Gastroesophageal sphincter (tissue), 4 donors: ENCODE measurements around the gene MPZL1. TPM values are rescaled to one million over a fixed set of nuclear protein-coding genes. Genes with fewer than 3 reads are reported as not detected.

Source experiments
- ATAC-seq: fragments of 150-250 bp; one replicate; pipeline ENCODE4 v1.9.1; 2016; ENCODE audit warnings: mild to moderate bottlenecking, moderate library complexity
- H3K27ac ChIP-seq, 4 donors: fragments of 200-600 bp; sonication (generic) in 3 of 4; 1 replicate in 3 of 4; 2 replicates in 1 of 4; pipeline ENCODE4 v1.5.1; 2016 to 2019
- H3K27me3 ChIP-seq: fragments of 200-600 bp; sonication (generic); one replicate; pipeline ENCODE4 v1.5.1; 2019
- H3K36me3 ChIP-seq, 2 donors: fragments of 200-600 bp; sonication (generic); one replicate each; pipeline ENCODE4 v1.5.1; 2019; ENCODE audit warnings: control low read depth in 1 of 2
- H3K4me1 ChIP-seq, 3 donors: fragments of 200-600 bp; sonication (generic); 1 replicate in 2 of 3; 2 replicates in 1 of 3; pipeline ENCODE4 v1.5.1; 2016 to 2019; ENCODE audit warnings: control low read depth in 2 of 3
- H3K4me3 ChIP-seq, 2 donors: fragments of 200-600 bp; sonication (generic); one replicate each; pipeline ENCODE4 v1.5.1; 2019; ENCODE audit warnings: mild to moderate bottlenecking in 1 of 2, moderate library complexity in 1 of 2
- H3K9me3 ChIP-seq, 3 donors: fragments of 200-600 bp; sonication (generic); one replicate each; pipeline ENCODE4 v1.5.1; 2017 to 2019; ENCODE audit warnings: control low read depth in 2 of 3
- CTCF ChIP-seq, 4 experiments: fragments of 200-600 bp in 2 of 4; fragments of 450-650 bp in 2 of 4; sonication (generic) in 1 of 4; IDR thresholded peaks; one replicate each; pipeline ENCODE4 v1.5.1; 2017 to 2019; ENCODE audit warnings: antibody characterized with exemption in 4 of 4, mild to moderate bottlenecking in 2 of 4, moderate library complexity in 2 of 4
- EP300 ChIP-seq: sonication (generic); formaldehyde crosslinking; IDR thresholded peaks from one replicate; pipeline ENCODE4 v1.6.1; 2017; ENCODE audit warnings: antibody characterized with exemption, mild to moderate bottlenecking
- POLR2A ChIP-seq, 2 donors: fragments of 450-650 bp; IDR thresholded peaks; one replicate each; pipeline ENCODE4 v1.6.1; 2017; ENCODE audit warnings: antibody characterized with exemption in 2 of 2, mild to moderate bottlenecking in 2 of 2, moderate library complexity in 1 of 2
- POLR2AphosphoS5 ChIP-seq: sonication (generic); formaldehyde crosslinking; IDR thresholded peaks from one replicate; pipeline ENCODE4 v1.6.1; 2017; ENCODE audit warnings: antibody characterized with exemption
- WGBS, 2 donors: methylation state at CpG; one replicate each; pipeline ENCODE4 v1.1.5; 2018; ENCODE audit warnings: low coverage in 1 of 2; 5-methylcytosine and 5-hydroxymethylcytosine counted together
- total RNA-seq, 4 donors: library from RNA; depleted of rRNA; stranded (reverse); fragments of >200 nt; gene quantifications; one replicate each; pipeline ENCODE4 v1.1.0, GENCODE V29; 2016

The MPZL1 gene
- total RNA-seq, 4 donors from 2014 or later: 83.7 to 127 (median 95.8) TPM

GRCh38 chr1:167676205-167676915 is 45.4 kb upstream of the MPZL1 start:
- Histone ChIP-seq H3K4me1 (peaks cover 0 to 24% (median 8%) of the 10 kb centered on the region in 3 donors), H3K36me3 (no peaks in the 10 kb centered on the region), H3K27me3 (no peaks in the 10 kb centered on the region), H3K4me3 (no peak overlapping the region), H3K27ac (no peak overlapping the region), H3K9me3 (no peaks in the 10 kb centered on the region)
- WGBS, 2 donors: 83 to 90% methylated on average over 1 to 2 of the region's 2 CpGs
- no peak for TF ChIP-seq EP300
- no peak for TF ChIP-seq POLR2A (IDR thresholded peaks at IDR 0.05)
- TF ChIP-seq CTCF (IDR thresholded peaks at IDR 0.05): no peak
- TF ChIP-seq POLR2AphosphoS5: no peak
- no peak for ATAC-seq

- no peak for TF ChIP-seq EP300
- no peak for TF ChIP-seq POLR2A (IDR thresholded peaks at IDR 0.05)
- TF ChIP-seq POLR2AphosphoS5: no peak
- TF ChIP-seq CTCF (IDR thresholded peaks at IDR 0.05): no peak
- 93% methylated on average over 5 to 6 of the region's 7 CpGs for WGBS, 2 donors
These were observed 44.6 kb upstream of the MPZL1 start for GRCh38 chr1:167676916-167677848.

GRCh38 chr1:167678422-167678821 is 43.4 kb upstream of the MPZL1 start:
- Histone ChIP-seq H3K27me3 (no peaks in the 10 kb centered on the region), H3K27ac (no peak overlapping the region), H3K36me3 (no peaks in the 10 kb centered on the region), H3K4me3 (no peak overlapping the region), H3K9me3 (no peaks in the 10 kb centered on the region), H3K4me1 (peaks cover 2 to 45% (median 16%) of the 10 kb centered on the region in 3 donors)
- no peak for TF ChIP-seq EP300
- TF ChIP-seq POLR2A (IDR thresholded peaks at IDR 0.05): no peak
- no peak for TF ChIP-seq CTCF (IDR thresholded peaks at IDR 0.05)
- TF ChIP-seq POLR2AphosphoS5: no peak
- WGBS, 2 donors: 86 to 93% methylated on average over 6 to 10 of the region's 10 CpGs
- no peak for ATAC-seq

More at GRCh38 chr1:167676916-167677848, 44.6 kb upstream of the MPZL1 start:
- ATAC-seq: no peak
- Histone ChIP-seq H3K9me3 (no peaks in the 10 kb centered on the region), H3K27ac (no peak overlapping the region), H3K4me1 (peaks cover 2 to 33% (median 10%) of the 10 kb centered on the region in 3 donors), H3K27me3 (no peaks in the 10 kb centered on the region), H3K4me3 (no peak overlapping the region), H3K36me3 (no peaks in the 10 kb centered on the region)

DNA sequence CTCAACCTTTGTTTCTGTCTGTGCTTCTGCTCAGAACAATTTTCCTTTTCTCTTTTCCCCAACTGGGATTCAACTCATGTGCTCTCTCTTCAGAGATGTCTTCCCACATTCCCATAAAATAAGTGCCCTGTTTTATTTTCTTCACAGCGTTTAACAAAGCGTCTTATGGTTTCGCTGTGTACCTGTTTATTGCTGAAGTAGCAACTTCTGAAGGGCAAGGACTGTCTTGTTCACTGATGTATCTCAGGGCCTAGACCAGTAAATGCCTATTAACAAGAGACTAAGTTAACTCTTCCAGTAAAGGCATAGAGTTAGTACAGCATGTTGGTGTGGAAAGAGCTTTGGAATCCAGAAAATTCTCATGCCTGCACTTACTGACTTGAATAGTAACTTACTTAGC is 42.9 kb upstream of the MPZL1 start:
- no peak overlapping the region for H3K4me3 ChIP-seq
- 96 to 100% methylated on average over 3 of the region's 3 CpGs for WGBS, 2 donors
- peak overlapping the region in 1 of 4 donors; percentile 17 for H3K27ac ChIP-seq
- no peak for ATAC-seq
- H3K36me3 ChIP-seq: no peaks in the 10 kb centered on the region
- no peaks in the 10 kb centered on the region for H3K27me3 ChIP-seq
- H3K9me3 ChIP-seq: no peaks in the 10 kb centered on the region
- TF ChIP-seq EP300: no peak
- no peak for TF ChIP-seq CTCF (IDR thresholded peaks at IDR 0.05)
- TF ChIP-seq POLR2AphosphoS5: no peak
- no peak for TF ChIP-seq POLR2A (IDR thresholded peaks at IDR 0.05)
- peaks cover 2 to 49% (median 17%) of the 10 kb centered on the region in 3 donors for H3K4me1 ChIP-seq
